Muscle of back (tissue), 11 donors: Measurements from ENCODE around the gene ZCCHC24. TPM values are rescaled to one million over a fixed set of nuclear protein-coding genes. Genes with fewer than 3 reads are reported as not detected.
A peak's percentile ranks its signal among the peaks of the same experiment; 100 is the strongest.
"Not testable (repeated sequence)": the region's sequence is repeated elsewhere in the genome, so short reads cannot be mapped to it uniquely, and the experiment has no call there.

Experiments
- DNase-seq, 3 donors: peaks; one replicate each; pipeline versions ENCODE4 v3.0.0 to v3.0.0-alpha.2; 2013
- polyA plus RNA-seq, 10 donors: library from polyadenylated mRNA; unstranded; fragments of 120-200 nt; gene quantifications; one replicate each; pipeline ENCODE4 v1.2.1, GENCODE V29; 2013; ENCODE audit not compliant: insufficient read length in 10 of 10

ZCCHC24 gene
- polyA plus RNA-seq, 10 donors = 52.3 to 71.5 (median 59.3) TPM

- no peak for DNase-seq
Measured at GRCh38 chr10:79447911-79448731, 2.7 kb upstream of the ZCCHC24 start.

DNA sequence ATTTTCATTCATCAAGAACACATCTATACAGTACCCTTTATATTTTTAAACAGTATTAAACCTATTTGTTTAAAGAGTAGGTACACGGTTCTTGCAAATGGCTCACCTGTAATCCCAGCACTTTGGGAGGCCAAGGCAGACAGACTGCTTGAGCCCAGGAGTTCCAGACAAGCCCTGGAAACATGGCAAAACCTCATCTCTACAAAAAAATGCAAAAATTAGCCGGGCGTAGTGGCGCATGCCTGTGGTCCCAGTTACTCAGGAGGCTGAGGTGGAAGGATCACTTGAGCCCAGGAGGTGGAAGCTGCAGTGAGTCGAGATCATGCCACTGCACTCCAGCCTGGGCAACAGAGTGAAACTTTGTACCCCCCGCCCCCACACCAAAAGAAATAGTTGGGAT, 1.8 kb upstream of the ZCCHC24 start:
- DNase-seq = not testable (repeated sequence)

GRCh38 chr10:79446758-79447084, 1.3 kb upstream of the ZCCHC24 start:
- peak in 1 of 3 donors; percentile 63 for DNase-seq

GRCh38 chr10:79445977-79446757, 743 bp upstream of the ZCCHC24 start:
- DNase-seq = peak in 2 of 3 donors; percentile 78 to 88

DNA sequence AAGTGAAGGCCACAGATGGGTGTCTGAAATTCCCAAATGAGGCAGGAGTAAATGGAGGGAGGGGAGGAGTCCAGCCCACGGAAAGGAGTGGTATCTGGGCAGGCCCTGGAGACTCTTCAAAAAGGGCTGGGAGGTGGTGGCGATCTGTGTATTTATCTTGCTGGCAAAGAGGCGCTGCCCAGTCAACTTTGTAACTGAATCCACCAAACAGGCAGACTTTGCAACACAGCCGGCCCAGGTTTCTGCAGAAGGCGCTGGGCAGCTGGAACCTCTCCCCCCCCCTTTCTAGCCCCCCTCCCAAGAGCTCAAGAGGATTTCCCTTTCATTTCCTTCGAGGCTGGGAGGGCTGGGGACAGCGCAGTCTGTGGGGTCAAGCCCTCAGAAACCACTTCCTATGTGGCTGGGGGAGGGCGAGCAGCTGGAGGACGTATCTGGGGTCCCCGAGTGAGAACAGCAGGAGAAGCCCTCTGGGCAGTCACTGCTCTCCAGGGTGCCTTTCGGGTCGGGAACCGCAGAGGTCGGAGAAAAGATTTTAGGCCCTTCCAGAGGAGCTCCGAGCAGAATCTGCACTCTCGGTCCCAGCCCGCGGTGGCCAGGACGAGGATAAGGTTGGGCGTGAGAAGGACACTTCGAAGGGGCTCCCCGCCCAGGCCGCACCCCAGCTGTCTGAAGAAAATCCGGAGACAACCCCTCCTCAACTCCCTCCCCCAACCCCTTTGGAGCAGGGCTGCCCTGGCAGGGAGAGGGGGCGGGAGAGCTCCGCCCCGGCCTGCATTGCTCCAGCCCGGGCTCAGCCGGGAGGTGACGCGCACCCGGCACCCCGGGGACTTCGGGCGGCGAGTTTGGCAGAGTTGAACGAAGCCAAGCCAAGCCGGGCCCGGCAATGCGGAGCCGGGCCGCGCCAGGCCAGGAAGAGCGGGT, 965 bp downstream of the ZCCHC24 start:
- peak in 2 of 3 donors; percentile 72 to 87 for DNase-seq

DNA sequence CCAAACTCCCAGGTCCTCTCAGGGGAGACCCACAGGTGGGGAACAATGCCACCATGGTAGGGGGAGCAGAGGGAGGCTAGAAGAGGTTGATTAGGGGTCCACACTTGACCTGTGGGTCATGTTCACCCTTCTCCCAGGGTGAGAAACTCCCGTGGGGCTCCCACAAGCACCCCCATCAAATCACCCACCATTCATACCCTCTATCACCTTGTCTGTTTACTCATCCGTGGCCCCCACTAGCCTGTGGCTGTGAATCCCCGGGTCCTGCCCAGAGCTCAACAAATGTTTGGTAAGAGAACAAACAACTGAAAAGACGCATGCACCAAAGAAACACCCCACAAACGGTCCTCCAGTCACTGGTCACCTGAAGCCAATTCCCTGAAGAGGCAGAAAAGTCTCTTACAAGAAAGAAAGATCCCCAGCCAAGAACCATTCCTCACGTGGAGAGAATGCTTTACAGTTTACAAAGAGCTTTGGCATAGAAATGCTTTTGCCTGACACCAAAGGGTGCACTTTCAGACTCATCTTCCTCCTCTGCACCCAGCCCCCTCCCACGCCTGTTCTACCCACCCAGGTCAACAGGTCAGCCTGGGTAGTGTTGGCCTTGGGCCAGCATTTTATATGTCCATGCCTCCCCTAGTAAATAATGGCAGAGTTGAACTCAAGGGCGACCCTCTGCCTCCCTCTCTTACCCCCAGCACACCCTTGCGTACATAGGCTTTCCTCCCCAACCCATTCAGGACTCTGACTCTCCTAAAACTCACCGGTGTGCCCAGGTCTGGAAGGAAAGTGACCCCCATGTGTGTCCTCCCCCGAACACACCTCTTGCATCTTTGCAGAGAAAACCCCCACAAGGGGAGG, 1.9 kb downstream of the ZCCHC24 start:
- no peak for DNase-seq

GRCh38 chr10:79442171-79443040, 3.0 kb downstream of the ZCCHC24 start:
- no peak for DNase-seq

DNA sequence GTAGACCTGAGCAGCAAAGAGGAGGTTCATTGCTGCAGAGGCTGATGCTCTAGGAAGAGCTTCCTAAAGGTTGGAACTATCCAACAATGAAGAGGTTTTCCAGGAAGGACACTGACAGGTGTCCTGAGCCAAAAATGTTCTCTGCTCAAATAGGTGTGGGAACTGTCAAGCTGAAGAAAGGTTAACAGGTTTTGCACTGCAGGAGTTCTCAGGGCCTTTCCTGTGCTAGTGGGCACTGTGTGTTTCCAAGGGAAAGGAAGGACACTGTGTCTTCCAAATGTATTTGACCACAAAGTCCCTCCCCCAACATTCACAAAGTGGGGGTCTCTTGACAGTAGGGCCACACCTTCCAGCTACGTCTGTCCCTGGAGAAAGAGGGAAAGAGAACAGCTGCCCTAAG, 4.0 kb downstream of the ZCCHC24 start:
- DNase-seq = no peak

DNA sequence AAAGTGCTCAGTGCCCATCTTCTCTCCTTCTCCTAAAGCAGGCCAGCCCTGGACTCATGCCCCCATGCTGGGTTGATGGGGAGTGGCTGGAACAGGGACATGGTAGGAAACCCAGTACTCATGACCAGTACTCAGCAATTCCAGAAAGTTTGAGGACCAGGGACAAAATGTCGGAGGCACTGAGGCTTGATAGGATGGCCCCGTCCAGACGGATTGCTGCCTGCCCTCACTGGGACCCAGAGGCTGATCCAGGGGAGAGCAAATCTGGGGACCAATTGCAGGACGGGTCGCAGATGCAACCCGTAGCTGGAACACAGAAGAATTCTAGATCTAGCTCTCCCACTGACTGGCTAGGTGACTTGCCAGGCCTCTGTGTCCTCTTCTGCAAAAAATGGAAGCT, 5.1 kb downstream of the ZCCHC24 start:
- DNase-seq = no peak

DNA sequence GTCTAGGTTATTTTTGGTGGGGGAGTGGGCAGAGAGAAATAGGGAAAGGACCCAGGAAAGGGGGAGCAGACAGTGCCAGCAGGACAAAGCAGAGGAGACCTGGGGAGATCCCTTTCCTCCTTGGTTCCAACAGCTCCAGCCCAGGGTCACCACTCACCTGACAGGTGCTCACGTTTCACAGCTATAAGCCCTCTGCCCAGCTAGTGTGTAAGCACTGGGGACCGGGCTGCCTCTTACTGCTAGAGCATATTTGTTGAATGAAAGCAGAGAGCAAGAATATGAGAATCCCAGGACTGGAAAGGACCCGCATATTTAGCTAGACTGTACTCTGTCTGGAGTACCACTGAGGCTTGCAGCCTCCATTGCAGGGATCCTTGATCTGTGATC, 6.7 kb downstream of the ZCCHC24 start:
- no peak for DNase-seq

- no peak for DNase-seq
Measured at GRCh38 chr10:79438021-79438698, 7.3 kb downstream of the ZCCHC24 start.

- DNase-seq = no peak
Measured at GRCh38 chr10:79437111-79437814, 8.2 kb downstream of the ZCCHC24 start.

GRCh38 chr10:79436850-79437103, 8.6 kb downstream of the ZCCHC24 start:
- no peak for DNase-seq

- DNase-seq = no peak
Measured at GRCh38 chr10:79436066-79436849, 9.2 kb downstream of the ZCCHC24 start.

GRCh38 chr10:79435271-79436065, 10.0 kb downstream of the ZCCHC24 start:
- DNase-seq = peak in 1 of 3 donors; percentile 48

- peak in 1 of 3 donors; percentile 74 for DNase-seq
Measured at GRCh38 chr10:79434821-79435251, 10.6 kb downstream of the ZCCHC24 start.

- DNase-seq = no peak
Measured at GRCh38 chr10:79434223-79434687, 11.2 kb downstream of the ZCCHC24 start.
